Liver (tissue), 9 donors: ENCODE data around the gene CDH18. TPM values are rescaled to one million over a fixed set of nuclear protein-coding genes. Genes with fewer than 3 reads are reported as not detected.
"Not testable (repeated sequence)": the region's sequence is repeated elsewhere in the genome, so short reads cannot be mapped to it uniquely, and the experiment has no call there.

ENCODE experiments used
- DNase-seq: peaks from one replicate; pipeline ENCODE4 v3.0.0-alpha.2; 2017; ENCODE audit warnings: low spot score
- H3K27ac ChIP-seq, 2 donors: one replicate each; pipeline ENCODE4 v1.7.0; 2013; ENCODE audit warnings: inconsistent platforms in 2 of 2, low read length in 2 of 2, control low read depth in 1 of 2, low read depth in 1 of 2, mild to moderate bottlenecking in 1 of 2
- H3K27me3 ChIP-seq, 4 donors: one replicate each; pipeline versions ENCODE4 v1.6.1 to v1.7.0; 2013; ENCODE audit warnings: low read length in 3 of 4, inconsistent platforms in 1 of 4, mild to moderate bottlenecking in 1 of 4, moderate library complexity in 1 of 4; ENCODE audit not compliant: control insufficient read depth in 4 of 4, insufficient read depth in 4 of 4
- H3K36me3 ChIP-seq, 4 donors: one replicate each; pipeline versions ENCODE4 v1.6.1 to v1.7.0; 2013; ENCODE audit warnings: low read length in 3 of 4, mild to moderate bottlenecking in 3 of 4, low read depth in 1 of 4, moderate library complexity in 1 of 4; ENCODE audit not compliant: control insufficient read depth in 4 of 4, insufficient read depth in 3 of 4
- H3K4me1 ChIP-seq, 4 donors: one replicate each; pipeline versions ENCODE4 v1.6.1 to v1.7.0; 2013; ENCODE audit warnings: low read length in 3 of 4, mild to moderate bottlenecking in 3 of 4, moderate library complexity in 1 of 4; ENCODE audit not compliant: control insufficient read depth in 4 of 4, insufficient read depth in 4 of 4
- H3K4me3 ChIP-seq, 3 donors: one replicate each; pipeline versions ENCODE4 v1.6.1 to v1.7.0; 2013; ENCODE audit warnings: low read length in 3 of 3, control low read depth in 1 of 3, low read depth in 1 of 3, mild to moderate bottlenecking in 1 of 3
- H3K9ac ChIP-seq, 2 donors: one replicate each; pipeline ENCODE4 v1.7.0; 2013; ENCODE audit warnings: low read length in 2 of 2, mild to moderate bottlenecking in 2 of 2, moderate library complexity in 2 of 2, control low read depth in 1 of 2, low read depth in 1 of 2
- H3K9me3 ChIP-seq, 4 donors: one replicate each; pipeline versions ENCODE4 v1.6.1 to v1.7.0; 2013; ENCODE audit warnings: low read length in 3 of 4; ENCODE audit not compliant: control insufficient read depth in 4 of 4
- EGR1 ChIP-seq, 2 donors: IDR thresholded peaks; 2 replicates each; pipeline ENCODE4 v1.6.1; 2016 to 2018; ENCODE audit warnings: antibody characterized with exemption in 2 of 2, low read depth in 2 of 2
- FOXA1 ChIP-seq: IDR thresholded peaks from 2 replicates; pipeline ENCODE4 v1.6.1; 2016; ENCODE audit warnings: antibody characterized with exemption
- FOXA2 ChIP-seq: IDR thresholded peaks from 2 replicates; pipeline ENCODE4 v1.6.1; 2016; ENCODE audit warnings: antibody characterized with exemption
- GABPA ChIP-seq, 2 donors: IDR thresholded peaks in 1 of 2; conservative IDR thresholded peaks in 1 of 2; 2 replicates each; pipeline ENCODE4 v1.6.1; 2016; ENCODE audit warnings: antibody characterized with exemption in 2 of 2, mild to moderate bottlenecking in 1 of 2, moderate library complexity in 1 of 2
- HNF4A ChIP-seq, 2 donors: conservative IDR thresholded peaks; 2 replicates each; pipeline ENCODE4 v1.6.1; 2016; ENCODE audit warnings: antibody characterized with exemption in 2 of 2, mild to moderate bottlenecking in 2 of 2
- HNF4G ChIP-seq: IDR thresholded peaks from 2 replicates; pipeline ENCODE4 v1.6.1; 2016; ENCODE audit warnings: antibody characterized with exemption
- RAD21 ChIP-seq, 2 donors: IDR thresholded peaks; 2 replicates each; pipeline ENCODE4 v1.6.1; 2016; ENCODE audit warnings: antibody characterized with exemption in 2 of 2, mild to moderate bottlenecking in 2 of 2
- RXRA ChIP-seq, 2 donors: IDR thresholded peaks; 2 replicates each; pipeline ENCODE4 v1.6.1; 2017 to 2018; ENCODE audit warnings: antibody characterized with exemption in 2 of 2, mild to moderate bottlenecking in 1 of 2
- SP1 ChIP-seq: IDR thresholded peaks from 2 replicates; pipeline ENCODE4 v1.6.1; 2018; ENCODE audit warnings: antibody characterized with exemption, mild to moderate bottlenecking
- TAF1 ChIP-seq: conservative IDR thresholded peaks from 2 replicates; pipeline ENCODE4 v1.6.1; 2016; ENCODE audit warnings: antibody characterized with exemption, mild to moderate bottlenecking
- YY1 ChIP-seq: IDR thresholded peaks from 2 replicates; pipeline ENCODE4 v1.6.1; 2016; ENCODE audit warnings: antibody characterized with exemption, mild to moderate bottlenecking
- whole genome bisulfite sequencing: extraction: QIAGEN DNeasy Blood & Tissue Kit; methylation state at CpG from one replicate; pipeline ENCODE4 v1.1.7; 2013; 5-methylcytosine and 5-hydroxymethylcytosine counted together
- polyA plus RNA-seq, 2 donors: library from polyadenylated mRNA; stranded (reverse) in 1 of 2; unstranded in 1 of 2; fragments of 200-250 nt in 1 of 2; fragments of >200 nt in 1 of 2; fragmentation: Nextera tagmentation in 1 of 2; extraction: Ambion mirVana in 1 of 2; gene quantifications; one replicate each; pipeline versions ENCODE4 v1.2.1 to v1.2.3, GENCODE V29; 2013 to 2015
- total RNA-seq, 2 donors: library from RNA; depleted of rRNA; stranded (reverse); fragments of >200 nt; gene quantifications; one replicate each; pipeline ENCODE4 v1.2.3, GENCODE V29; 2014
- TF ChIP-seq, protein P1 (sequence below): fragments of 150-350 bp; IDR thresholded peaks from 2 replicates; pipeline ENCODE4 v1.5.1; 2017; ENCODE audit warnings: improper control_type of control experiment, low read depth, low read length; ENCODE audit not compliant: missing input control
- TF ChIP-seq, protein P2 (sequence below): IDR thresholded peaks from 2 replicates; pipeline ENCODE4 v1.6.1; 2016; ENCODE audit warnings: antibody characterized with exemption
- TF ChIP-seq, protein P3 (sequence below): IDR thresholded peaks from 2 replicates; pipeline ENCODE4 v1.6.1; 2016; ENCODE audit warnings: antibody characterized with exemption, mild to moderate bottlenecking
- donor health status: healthy.
- donor health status: healthy.
- donor health status: healthy.
- donor health status: healthy.
- donor health status: healthy.

CDH18 gene
- total and polyA plus RNA-seq, 4 donors: 0.19 TPM; not detected in 3

DNA sequence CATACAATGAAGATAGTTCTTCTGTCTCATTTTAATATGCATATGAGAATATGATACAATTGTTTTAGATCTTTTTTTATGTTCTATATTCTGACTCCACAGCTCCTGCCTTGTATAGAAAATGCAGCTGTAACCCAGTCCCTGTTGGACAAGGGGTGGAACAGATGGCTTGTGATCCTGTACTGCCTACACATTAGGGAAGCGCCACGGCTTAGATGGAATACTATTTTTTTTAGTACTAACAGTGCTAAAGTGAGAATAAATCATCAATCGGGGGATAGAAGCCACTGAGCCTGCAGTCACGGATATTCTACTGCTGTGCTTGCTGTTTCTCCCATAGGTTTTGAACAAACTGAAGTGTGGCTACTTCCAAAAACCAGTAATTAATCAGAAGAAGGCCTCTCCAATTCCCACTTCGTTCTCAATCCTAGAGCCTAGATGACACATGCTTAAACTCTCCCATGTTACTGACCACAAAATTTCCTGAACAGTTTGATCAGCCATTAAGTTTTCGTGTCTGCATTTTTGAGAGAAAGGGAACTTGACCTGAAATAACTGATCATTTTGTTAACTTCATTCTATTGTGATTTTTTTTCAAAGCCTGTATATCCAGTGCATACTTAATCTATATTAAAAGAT is 150.3 kb downstream of the CDH18 start:
- H3K9ac ChIP-seq: no peak overlapping the region
- H3K4me1 ChIP-seq: no peaks in the 10 kb centered on the region
- DNase-seq: no peak
- H3K27me3 ChIP-seq: no peaks in the 10 kb centered on the region
- H3K9me3 ChIP-seq: no peaks in the 10 kb centered on the region
- H3K36me3 ChIP-seq: no peaks in the 10 kb centered on the region
- H3K27ac ChIP-seq: no peak overlapping the region
- 61% methylated on average over 6 of the region's 6 CpGs for WGBS
- TF ChIP-seq FOXA1 (no peak), GABPA (IDR thresholded peaks at IDR 0.05 in 1 of 2, conservative IDR thresholded peaks at IDR 0.05 in 1 of 2) (no peak), EGR1 (IDR thresholded peaks at IDR 0.05; ENCODE audit: low read depth in 2 of 2) (no peak)
- TF ChIP-seq, protein P1, sequence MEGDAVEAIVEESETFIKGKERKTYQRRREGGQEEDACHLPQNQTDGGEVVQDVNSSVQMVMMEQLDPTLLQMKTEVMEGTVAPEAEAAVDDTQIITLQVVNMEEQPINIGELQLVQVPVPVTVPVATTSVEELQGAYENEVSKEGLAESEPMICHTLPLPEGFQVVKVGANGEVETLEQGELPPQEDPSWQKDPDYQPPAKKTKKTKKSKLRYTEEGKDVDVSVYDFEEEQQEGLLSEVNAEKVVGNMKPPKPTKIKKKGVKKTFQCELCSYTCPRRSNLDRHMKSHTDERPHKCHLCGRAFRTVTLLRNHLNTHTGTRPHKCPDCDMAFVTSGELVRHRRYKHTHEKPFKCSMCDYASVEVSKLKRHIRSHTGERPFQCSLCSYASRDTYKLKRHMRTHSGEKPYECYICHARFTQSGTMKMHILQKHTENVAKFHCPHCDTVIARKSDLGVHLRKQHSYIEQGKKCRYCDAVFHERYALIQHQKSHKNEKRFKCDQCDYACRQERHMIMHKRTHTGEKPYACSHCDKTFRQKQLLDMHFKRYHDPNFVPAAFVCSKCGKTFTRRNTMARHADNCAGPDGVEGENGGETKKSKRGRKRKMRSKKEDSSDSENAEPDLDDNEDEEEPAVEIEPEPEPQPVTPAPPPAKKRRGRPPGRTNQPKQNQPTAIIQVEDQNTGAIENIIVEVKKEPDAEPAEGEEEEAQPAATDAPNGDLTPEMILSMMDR: no peak
- H3K4me3 ChIP-seq: no peak overlapping the region

DNA sequence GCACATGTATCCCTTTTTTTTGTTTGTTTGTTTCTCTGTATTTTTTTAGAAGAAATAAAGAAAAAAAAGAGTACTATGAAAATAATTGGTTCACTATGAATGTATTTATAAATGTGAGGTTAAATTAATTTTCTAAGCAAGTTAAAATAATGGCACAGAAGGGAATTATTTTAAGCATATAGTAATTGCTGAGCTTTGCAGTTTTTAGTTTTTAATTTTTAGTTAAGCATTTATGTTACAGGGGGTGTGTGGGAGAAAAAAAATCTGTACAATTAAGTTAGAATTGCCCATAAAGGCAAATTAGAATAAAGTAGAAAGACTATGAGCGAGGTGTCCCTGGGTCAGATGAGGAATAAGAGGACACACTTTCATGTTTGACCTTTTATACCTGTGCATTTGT is 152.6 kb downstream of the CDH18 start:
- Histone ChIP-seq H3K27me3 (no peaks in the 10 kb centered on the region), H3K27ac (no peak overlapping the region), H3K36me3 (no peaks in the 10 kb centered on the region), H3K9ac (no peak overlapping the region), H3K9me3 (no peaks in the 10 kb centered on the region), H3K4me1 (no peaks in the 10 kb centered on the region), H3K4me3 (no peak overlapping the region)
- WGBS: 61% methylated on average over 1 of the region's 1 CpG
- DNase-seq: no peak
- TF ChIP-seq SP1 (no peak), FOXA2 (no peak), HNF4A (conservative IDR thresholded peaks at IDR 0.05) (no peak)

DNA sequence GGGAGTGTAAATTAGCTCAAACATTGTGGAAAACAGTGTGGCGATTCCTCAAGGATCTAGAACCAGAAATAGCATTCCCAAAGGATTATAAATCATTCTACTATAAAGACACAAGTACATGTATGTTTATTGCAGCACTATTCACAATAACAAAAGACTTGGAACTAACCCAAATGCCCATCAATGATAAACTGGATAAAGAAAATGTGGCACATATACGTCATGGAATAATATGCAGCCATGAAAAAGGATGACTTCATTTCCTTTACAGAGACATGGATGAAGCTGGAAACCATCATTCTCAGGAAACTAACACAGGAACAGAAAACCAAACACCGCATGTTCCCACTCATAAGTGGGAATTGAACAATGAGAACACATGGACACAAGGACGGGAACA is 175.3 kb downstream of the CDH18 start:
- H3K9me3 ChIP-seq, H3K36me3 ChIP-seq, H3K27ac ChIP-seq, H3K27me3 ChIP-seq, DNase-seq, H3K4me1 ChIP-seq, H3K9ac ChIP-seq, H3K4me3 ChIP-seq: not testable (repeated sequence)
- 87% methylated on average over 4 of the region's 4 CpGs for WGBS

DNA sequence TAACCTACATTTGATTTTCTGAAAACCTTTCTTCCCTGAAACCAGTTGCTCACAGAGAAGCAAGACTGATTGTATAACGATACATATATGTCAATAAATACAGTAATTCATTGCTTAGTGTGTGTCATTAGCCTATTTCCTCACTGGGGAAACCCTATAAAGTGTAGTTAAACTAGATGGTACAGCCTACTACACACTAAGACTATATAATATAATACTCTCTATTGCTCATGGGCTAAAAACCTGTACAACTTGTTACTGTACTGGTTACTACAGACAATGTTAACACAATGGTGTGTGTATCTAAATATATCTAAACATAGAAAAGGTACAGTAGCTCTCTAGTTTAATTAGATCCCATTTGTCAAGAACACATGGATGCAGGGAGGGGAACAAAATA is 181.2 kb downstream of the CDH18 start:
- no peak overlapping the region for H3K27ac ChIP-seq
- no peak for DNase-seq
- no peak overlapping the region for H3K4me3 ChIP-seq
- TF ChIP-seq EGR1 (IDR thresholded peaks at IDR 0.05; ENCODE audit: low read depth in 2 of 2) (no peak), RXRA (IDR thresholded peaks at IDR 0.05) (no peak), HNF4G (no peak), FOXA2 (no peak), RAD21 (IDR thresholded peaks at IDR 0.05) (no peak), TAF1 (no peak), YY1 (no peak), FOXA1 (no peak), SP1 (no peak)
- TF ChIP-seq, protein P2, sequence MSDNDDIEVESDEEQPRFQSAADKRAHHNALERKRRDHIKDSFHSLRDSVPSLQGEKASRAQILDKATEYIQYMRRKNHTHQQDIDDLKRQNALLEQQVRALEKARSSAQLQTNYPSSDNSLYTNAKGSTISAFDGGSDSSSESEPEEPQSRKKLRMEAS: no peak
- TF ChIP-seq, protein P1: no peak
- TF ChIP-seq, protein P3, sequence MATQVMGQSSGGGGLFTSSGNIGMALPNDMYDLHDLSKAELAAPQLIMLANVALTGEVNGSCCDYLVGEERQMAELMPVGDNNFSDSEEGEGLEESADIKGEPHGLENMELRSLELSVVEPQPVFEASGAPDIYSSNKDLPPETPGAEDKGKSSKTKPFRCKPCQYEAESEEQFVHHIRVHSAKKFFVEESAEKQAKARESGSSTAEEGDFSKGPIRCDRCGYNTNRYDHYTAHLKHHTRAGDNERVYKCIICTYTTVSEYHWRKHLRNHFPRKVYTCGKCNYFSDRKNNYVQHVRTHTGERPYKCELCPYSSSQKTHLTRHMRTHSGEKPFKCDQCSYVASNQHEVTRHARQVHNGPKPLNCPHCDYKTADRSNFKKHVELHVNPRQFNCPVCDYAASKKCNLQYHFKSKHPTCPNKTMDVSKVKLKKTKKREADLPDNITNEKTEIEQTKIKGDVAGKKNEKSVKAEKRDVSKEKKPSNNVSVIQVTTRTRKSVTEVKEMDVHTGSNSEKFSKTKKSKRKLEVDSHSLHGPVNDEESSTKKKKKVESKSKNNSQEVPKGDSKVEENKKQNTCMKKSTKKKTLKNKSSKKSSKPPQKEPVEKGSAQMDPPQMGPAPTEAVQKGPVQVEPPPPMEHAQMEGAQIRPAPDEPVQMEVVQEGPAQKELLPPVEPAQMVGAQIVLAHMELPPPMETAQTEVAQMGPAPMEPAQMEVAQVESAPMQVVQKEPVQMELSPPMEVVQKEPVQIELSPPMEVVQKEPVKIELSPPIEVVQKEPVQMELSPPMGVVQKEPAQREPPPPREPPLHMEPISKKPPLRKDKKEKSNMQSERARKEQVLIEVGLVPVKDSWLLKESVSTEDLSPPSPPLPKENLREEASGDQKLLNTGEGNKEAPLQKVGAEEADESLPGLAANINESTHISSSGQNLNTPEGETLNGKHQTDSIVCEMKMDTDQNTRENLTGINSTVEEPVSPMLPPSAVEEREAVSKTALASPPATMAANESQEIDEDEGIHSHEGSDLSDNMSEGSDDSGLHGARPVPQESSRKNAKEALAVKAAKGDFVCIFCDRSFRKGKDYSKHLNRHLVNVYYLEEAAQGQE: no peak
- no peaks in the 10 kb centered on the region for H3K36me3 ChIP-seq
- H3K27me3 ChIP-seq: no peaks in the 10 kb centered on the region
- no peak overlapping the region for H3K9ac ChIP-seq
- 73% methylated on average over 1 of the region's 1 CpG for WGBS
- no peaks in the 10 kb centered on the region for H3K9me3 ChIP-seq
- no peaks in the 10 kb centered on the region for H3K4me1 ChIP-seq
